HG02642 (cell line): ENCODE data around the gene MGAT3.

Experiments used
- ATAC-seq: cut with Tn5 transposase; IDR thresholded peaks from one replicate; pipeline ENCODE4 v1.9.1; 2021; ENCODE audit warnings: mild to moderate bottlenecking; ENCODE audit not compliant: unreplicated experiment, poor library complexity

Gene MGAT3

DNA sequence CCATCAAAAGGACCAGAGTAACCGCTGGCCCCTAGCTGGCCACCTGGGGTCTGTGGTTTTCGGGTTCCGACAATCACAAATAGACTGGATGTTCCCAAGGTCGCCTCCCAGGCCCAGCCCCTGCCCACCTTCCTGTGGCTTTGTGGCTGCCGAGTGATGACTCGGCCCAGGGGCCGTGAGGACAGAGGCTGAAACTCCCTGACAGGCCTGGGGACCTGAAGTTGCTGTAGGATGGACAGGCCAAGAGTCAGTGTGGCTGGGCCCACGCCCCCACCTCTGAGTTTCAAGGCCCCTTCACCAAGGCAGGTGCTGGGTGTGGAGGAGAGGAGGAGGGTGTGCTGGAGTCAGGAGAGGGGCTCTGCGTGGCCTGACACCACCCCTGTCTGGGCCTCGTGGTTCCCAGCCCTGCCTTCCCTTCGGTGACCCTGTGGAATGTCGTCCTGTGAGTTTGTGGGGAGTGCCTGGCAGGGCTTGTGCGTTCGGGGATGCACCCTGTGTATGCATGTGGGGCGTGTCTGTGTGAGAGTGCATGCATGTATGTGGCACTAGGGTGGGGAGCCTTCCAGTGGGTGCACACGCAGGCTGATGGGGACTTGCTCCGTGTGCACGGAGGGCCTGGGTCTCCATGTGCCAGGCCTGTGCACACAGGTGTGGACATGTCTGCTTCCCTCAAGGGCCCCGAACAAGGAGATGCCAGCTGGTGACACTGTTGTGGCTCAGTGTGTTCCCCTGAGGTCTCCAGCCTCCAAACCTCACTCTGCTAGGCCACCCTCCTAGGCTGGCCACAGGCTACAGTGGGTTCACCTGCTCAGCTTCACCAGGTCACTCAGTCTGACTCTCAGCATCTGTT lies 8.4 kb upstream of the MGAT3 start:
- no peak for ATAC-seq

DNA sequence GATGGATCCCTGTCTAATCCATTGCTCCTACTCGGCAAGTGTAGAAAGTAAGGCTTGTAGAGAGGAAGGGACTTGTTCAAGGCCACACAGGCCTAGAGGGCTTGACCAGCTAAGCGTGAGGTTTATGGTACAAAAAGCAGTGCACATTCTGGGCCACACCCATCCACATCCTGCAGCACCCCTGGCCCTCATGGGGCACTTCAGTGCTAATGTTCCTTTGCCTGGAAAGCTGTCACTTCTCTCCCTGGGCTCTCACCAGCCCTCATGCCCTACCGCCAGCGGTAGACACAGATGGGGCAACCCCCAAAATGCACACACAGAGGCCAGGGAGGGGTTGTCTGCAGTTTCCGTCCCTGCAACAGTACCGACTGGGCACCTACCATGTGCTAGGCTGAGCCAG lies 7.1 kb upstream of the MGAT3 start:
- no peak for ATAC-seq

DNA sequence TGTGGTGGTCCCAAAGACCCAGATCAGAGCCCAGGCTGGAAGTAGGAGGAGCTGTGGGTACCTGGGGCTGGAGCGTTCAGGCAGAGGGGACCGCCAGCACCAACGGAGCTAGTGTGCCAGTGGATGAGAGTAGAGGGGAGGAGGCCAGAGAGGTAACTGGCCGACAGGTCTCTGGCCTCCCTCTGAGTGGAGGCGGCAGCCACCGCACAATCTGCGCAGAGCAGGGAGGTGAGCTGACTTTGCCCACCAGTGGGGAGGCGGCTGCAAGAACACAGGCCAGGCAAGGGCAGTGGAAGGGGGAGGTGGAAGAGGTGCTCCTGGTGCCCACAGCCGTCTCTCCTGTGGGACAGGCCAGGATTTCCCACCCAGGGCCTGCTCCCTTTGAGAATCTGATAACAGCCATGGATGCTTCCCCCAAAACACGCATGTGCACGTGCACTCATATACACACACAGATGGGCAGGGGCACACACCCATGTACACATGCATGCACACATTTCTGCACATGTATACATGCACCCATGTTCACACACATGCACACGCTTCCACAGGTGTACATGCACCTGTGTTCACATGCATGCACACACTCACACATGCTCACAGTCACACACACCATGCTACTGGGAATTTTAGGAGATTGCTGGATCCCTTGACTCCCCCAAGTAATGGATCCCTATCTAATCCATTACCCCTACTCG lies 6.4 kb upstream of the MGAT3 start:
- no peak for ATAC-seq

DNA sequence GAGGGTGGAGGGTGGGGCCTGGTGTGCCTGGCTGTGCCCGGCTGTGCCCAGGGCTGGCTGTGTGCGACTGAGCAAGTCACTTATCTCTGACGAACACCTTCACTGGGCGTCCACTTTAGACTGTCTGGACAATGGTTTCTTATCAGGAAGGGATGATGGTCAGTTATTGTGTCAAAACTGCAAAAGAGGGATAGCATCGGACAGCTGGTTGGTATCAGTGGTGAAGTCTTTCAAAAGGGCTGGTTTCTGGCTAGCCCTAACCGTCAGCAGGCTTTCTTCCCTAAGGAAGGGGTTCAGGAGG lies 4.1 kb upstream of the MGAT3 start:
- ATAC-seq: no peak

DNA sequence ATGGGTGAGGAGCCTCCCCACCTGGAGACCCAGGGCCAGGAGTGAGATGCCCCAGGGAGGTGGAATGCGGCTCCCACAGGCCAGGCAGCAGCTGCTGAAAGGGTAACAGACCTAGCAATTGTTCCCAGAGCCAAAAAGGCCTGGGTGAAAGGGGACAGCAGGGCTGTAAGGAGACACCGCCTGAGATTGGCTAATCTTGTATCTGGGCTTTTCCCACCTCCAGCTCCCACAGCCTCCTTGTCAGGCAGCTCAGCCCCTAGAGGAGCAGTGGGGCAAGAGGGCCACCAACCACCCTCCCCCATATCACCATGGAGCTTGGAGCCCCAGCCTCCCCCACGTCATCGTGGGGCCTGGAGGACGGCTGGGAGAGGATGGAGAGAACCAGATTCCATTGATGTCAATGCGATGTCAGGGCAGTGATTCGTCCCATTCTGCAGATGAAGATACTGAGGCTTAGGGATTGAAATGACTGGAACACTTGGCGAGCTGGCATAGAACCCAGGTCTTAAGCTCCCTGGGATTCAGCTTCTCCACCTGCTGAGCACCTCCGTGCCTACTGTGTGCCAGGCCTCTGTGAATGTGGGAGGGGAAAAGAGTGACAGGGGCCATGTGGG lies 2.9 kb upstream of the MGAT3 start:
- ATAC-seq: no peak

DNA sequence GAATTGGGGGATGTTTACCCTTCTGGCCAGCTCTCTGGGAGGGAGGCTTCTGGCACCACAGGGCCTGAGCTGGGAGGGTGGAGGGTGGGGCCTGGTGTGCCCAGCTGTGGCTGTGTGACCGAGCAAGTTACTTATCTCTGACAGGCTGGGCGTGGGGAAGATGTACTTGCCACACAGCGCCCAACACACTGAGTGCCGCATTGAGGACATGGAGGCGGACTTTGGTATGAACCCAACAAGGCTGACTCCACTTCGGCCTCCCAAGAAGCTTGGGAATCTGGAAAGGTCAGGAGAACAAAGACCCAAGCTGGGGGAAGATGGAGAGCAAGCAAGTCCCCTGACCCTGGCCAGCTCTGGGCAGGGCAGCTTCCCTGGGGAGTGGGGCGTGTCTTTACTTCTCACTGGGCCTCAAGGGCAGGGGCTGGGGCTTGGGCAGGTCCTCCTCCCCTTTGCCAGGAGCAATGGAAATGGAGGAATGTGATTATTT lies 2.4 kb upstream of the MGAT3 start:
- ATAC-seq: no peak

DNA sequence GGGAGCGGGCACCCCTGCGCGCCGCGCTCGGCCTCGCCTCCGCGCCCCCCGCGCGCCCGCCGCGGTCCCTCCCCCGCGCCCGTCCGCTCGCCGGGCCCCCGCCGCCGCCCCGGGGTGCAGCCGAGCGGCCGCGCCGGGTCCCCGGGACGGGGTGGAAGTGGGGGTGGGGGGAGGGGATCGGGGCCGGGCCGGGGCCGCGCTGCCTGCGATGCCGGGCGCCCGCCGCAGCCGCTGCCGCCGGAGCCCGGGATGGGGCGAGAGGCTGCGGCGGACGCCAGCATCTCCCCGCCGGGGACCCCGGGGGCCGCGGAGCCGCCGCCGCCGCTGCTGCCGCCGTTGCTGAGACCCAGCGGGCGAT lies 365 bp downstream of the MGAT3 start:
- ATAC-seq: no peak

DNA sequence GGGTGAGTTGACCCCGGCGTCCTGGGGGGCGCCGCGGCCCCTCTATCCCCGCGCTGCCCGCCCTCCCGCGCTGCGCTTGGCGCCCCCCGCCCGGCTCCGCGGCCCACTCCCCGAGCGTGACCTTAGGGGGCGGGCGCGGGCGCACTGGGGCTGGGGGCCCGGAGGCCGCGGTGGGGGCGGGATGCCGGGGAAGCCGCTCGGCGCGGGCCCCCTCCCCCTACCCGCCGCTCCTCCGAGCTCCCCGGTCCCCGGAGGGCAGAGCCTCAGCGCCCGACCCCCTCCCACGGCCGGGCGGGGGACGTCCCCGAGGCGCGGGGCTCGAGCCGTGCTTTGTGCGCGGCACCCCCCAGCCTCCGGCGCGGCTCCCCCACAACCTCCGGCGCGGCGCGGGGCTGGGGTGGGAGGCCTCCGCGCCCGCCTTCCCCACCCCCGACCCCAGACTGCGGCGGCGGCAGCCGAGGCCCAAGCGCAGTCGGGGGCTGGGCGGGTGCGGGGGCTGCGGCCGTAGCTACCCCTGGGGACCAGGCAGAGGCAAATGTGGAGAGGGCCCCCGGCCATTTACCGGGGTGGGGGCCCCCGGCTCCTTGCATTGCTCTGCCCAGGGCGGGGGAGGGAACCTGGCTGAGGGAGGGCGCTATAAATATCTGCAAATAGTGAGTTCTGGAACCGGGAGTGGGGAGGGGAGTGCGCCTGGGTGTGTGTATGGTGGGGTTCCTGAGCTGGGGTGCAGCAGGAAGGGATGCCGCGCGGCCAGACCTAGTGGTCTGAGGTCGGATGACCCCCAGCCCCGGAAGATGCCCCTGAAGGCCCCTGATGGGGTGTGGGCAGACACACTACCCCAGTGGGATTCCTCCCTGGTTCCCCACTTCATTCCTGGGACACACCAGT lies 988 bp downstream of the MGAT3 start:
- no peak for ATAC-seq

DNA sequence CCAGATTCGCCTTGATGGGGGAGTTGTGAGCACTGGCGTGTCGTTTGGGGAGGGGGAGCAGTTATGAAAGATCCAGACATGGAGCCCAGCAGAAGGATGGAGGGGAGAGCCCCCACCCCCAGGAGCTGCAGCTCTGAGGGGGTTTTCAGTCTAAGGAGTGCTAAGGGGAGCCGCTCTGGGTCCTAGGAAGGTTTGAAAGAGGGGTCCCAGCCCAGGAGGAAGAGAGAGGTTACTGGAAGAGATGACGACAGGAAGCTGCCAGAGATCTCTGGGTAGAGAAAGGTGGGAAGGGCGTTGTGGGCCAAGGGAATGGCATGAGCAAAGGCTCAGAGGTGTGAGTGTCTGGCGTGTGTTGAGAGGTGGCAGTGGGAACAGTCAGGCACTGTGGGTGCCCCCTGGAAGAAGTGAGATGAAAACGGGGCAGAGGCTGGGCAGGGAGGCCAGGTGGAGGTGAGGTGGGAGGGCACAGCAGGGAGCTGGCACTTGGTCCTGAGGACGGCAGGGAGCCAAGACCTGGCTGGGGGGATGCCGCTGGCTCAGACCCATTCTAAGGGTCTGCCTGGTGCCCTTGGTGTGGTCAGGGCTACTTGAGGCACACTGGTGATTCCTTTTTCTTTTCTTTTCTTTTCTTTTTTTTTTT lies 1.8 kb downstream of the MGAT3 start:
- ATAC-seq: no peak

DNA sequence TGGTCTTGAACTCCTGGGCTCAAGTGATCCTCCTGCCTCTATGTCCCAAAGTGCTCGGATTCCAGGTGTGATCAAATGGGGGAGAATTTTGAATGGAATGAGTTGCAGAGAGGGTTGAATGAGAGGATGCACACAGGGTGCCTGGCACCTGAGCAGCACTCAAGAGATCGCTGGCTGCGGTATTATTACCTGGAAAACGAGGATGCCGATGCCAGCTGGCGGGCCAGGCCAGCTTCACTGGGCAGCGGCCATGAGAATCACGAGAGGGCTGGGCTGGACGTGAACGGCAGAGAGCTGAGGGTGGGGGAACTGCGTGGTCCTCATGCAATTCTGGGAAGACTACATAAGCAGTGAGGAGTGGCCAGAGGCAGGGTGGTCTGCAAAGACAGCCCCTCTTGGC lies 2.9 kb downstream of the MGAT3 start:
- ATAC-seq: no peak

DNA sequence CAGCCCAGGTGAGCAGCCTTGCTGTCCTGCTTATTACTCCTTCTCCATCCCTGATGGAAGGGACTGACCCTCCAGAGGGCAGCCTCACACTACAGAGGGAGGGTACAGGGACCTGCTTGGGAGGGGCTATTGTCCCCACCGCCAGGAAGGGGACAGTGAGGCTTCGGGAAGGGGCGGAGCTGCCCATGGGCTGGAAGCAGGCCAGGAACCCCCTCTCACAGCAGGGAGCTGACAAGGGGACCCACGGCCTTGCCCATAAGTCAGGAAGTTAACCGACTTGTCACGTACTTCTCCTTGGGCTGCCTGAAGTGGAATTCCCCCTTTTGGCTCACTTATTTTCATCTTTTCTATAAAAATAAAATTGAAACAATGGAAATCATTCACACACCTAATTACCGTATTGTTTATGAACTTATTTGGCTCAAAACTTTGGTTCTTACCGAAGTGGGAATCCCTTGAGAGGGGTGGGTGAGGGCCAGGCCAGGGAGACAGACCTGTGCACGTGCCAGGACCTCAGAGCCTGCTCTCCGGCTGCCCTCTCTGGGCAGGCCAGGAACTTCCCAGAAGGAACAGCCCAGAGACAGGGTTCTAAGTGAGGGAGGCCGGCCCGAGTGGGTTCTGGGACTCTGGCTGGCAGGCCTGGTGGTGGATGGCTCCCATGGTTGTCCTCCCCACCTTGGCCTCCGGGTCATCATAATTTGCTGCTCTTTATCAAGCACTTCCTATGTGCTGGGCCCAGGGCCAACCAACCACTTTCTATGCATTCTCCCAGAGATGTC lies 5.8 kb downstream of the MGAT3 start:
- no peak for ATAC-seq

DNA sequence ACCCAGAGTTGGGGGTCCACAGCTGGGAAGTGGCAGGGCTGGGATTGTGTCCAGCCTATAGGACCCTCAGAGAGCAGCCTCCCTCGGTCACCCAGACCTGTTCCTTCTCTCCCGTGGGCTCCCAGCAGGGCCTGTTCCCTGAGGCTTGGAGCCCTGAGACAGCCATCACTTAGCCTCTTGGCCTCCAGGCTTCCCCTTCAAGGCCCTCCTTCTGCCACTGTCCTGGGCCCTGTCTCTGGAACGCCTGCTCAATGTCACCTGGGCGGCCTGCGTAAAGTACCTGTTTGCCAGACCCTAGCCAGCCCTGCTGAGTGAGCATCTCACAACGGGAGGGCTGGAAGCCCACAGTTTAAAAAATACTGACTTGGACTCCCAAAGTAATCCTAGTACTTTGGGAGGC lies 6.5 kb downstream of the MGAT3 start:
- no peak for ATAC-seq

DNA sequence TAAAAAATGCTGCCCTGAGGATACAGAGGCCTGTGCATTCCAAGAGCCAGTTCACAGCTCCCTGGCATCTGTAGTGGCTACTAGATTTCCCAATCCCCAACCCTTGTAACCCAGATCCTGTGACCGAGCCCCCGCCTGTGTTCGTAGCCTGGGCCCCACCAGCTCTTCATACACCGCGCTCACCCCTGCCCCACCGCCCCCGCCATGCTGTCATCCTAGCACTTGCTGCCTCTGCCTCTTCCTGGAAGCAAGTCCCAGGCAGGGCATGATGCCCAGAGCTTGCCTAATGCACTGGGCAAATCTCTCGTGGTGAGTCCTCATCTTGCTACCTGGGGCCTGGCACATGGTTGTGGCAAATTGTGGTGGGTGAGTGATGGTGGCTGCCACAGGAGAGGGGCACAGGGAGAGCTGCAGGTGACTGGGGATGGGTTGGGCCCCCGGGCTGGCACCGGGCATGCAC lies 7.1 kb downstream of the MGAT3 start:
- no peak for ATAC-seq

DNA sequence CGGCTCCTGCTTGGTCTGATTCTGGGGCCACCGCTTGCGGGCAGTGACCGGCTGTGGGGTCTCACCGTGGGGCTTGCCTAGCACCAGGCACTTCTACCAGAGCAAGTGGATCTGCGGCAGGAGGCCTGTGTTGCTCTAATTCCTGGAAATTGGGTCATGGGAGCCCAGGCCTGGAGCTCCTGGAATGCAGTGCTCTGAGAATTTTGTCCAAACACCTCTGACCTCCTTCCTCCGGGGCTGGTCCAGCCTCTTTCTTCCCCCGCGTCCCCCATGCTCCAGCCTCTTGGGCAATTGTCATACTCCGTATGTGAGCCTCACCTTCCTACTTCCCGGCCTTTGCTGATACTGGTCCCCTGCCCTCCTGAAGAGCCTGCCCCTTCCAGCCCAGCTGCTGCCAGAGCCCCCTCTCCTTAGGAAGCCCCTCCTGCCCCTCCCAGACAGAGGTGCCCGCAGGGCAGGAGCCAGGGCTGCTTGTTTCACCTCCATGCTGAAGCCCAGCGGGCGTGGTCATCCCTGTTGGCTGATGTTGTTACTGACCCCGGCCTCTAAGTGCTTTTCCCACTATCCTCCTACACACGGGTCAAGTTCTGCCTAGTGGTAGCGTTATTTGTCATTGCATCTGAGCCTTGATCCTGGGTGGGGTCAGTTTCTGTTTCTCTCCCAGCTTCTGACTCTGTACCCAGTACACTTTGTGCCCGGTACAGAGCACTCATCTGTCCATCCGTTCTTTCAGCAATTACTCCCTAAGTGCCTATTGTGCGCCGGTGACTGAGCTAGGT lies 9.6 kb downstream of the MGAT3 start:
- ATAC-seq: no peak

DNA sequence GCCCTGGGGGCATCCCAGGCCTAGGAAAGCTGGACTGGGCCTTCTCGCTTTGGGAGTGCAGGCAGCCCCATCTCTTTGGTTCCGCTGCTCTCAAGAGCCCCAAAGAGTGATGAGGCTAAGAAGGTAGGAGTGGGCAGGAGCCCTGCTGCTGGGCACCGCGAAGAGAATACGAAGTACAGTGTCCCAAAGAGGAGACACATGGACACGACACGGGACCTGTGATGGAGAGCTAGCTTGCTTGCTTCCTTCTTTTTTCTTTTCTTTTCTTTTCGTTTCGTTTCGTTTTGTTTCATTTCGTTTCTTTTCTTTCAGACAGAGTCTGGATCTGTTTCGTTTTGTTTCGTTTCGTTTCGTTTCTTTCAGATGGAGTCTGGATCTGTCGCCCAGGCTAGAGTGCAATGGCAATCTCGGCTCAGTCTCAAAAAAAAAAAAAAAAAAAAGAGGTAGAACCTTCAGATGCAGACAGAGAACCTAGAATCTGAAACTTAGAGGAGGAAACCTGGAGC lies 10.6 kb downstream of the MGAT3 start:
- ATAC-seq: no peak

DNA sequence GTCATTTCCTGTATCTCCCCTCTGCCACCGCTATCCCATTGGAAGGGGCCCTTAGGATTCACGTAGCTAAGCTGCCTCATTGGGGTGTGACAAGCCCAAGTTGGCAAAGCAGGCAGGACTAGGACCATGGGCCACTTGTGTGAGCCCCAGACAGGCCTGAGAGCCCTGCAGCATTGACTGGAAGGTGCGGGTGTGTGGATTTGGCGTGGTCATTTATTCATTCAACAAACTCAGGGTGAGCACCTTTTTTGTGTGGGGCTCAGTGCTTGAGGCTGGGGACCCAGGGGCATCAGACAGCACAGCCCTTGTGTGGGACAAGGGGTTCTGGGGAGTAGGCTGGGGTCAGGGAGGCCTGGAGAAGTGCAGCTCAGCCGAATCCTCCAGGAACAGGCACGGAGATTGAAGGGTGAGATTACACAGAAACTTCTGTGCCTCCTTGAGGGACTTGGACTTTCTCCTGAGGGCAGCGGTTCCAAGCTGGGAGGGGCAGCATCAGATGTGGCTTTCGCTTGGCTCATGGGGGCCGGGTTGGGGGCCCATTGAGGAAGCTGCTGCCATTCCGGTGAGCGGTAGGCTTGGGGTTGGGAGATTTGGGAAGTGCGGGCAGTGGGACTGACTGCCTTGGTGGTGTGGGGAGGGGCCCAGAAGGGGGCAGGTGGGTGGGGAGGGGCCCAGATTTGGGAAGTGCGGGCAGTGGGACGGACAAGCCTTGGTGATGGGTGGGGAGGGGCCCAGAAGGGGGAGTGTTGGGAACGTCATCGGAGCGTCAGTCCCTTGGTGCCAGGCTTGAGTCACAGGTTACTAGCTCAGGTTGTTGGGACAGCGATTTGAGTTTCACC lies 11.9 kb downstream of the MGAT3 start:
- no peak for ATAC-seq

DNA sequence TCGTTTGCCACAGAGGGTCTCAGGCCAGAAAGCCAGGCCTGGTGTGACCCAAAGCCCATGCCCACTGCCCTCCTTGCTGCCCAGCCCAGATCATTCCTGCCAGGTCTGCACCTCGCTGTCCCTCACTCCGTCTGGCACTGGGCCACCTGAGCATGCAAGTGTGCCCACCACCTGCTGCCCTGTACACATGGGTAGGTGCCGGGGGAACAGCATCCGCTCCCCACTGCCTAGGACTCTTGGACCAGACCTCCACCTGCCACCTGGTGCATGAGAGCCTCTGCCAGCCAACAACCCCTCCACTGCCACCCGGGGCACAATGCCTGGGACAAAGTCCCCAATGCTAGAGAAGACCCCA lies 12.5 kb downstream of the MGAT3 start:
- ATAC-seq: no peak
